C4-2B (cell line): ENCODE measurements around the gene P2RY2.

Experiments used
- ZFX ChIP-seq: fragments of 450-650 bp; IDR thresholded peaks from 2 replicates; pipeline ENCODE4 v1.6.1; 2017
- TF ChIP-seq, protein P1 (sequence below): fragments of 450-650 bp; conservative IDR thresholded peaks from 2 replicates; pipeline ENCODE4 v1.5.1; 2017; ENCODE audit warnings: mild to moderate bottlenecking

DNA sequence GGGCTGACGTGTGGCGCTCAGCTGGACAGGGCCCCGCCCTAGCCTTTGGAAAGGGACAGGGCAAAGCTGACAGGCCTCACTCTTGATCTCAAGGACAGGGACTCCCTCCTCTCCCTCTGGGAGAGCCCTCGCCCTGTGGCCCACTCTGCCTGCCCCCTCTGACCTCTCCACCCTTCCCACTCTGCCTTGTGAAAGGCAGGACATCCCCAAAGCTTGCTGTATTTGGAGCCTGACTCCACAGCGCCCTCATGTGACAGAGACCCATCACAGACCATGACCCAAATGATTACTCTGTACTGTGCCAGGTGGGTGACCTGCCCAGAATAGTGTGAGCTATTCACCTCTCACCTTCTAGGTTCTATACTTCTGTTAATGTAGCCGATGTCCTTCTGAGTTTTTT lies 18.8 kb downstream of the P2RY2 start:
- TF ChIP-seq, protein P1, sequence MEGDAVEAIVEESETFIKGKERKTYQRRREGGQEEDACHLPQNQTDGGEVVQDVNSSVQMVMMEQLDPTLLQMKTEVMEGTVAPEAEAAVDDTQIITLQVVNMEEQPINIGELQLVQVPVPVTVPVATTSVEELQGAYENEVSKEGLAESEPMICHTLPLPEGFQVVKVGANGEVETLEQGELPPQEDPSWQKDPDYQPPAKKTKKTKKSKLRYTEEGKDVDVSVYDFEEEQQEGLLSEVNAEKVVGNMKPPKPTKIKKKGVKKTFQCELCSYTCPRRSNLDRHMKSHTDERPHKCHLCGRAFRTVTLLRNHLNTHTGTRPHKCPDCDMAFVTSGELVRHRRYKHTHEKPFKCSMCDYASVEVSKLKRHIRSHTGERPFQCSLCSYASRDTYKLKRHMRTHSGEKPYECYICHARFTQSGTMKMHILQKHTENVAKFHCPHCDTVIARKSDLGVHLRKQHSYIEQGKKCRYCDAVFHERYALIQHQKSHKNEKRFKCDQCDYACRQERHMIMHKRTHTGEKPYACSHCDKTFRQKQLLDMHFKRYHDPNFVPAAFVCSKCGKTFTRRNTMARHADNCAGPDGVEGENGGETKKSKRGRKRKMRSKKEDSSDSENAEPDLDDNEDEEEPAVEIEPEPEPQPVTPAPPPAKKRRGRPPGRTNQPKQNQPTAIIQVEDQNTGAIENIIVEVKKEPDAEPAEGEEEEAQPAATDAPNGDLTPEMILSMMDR: peak; percentile 57
- TF ChIP-seq ZFX: no peak
